Activated B cell treated with CpG ODN at 0.5 μM for 24 hours (primary cell): ENCODE measurements around the gene CA9. TPM values are rescaled to one million over a fixed set of nuclear protein-coding genes. Genes with fewer than 3 reads are reported as not detected.

Experiments used
- ATAC-seq: fragments of 200-7000 bp; cut with Tn5 transposase; one replicate; pipeline ENCODE4 v1.10.0; 2021; ENCODE audit warnings: low read depth, mild to moderate bottlenecking, moderate library complexity
- CTCF ChIA-PET: fragments of 350-600 bp; sonication (Branson Sonifier 250); formaldehyde crosslinking; loops from one replicate; lab custom pipeline; 2021; ENCODE audit warnings: antibody characterized with exemption; lab: Charles Lee
- POLR2A ChIA-PET: fragments of 350-600 bp; sonication (Branson Sonifier 250); formaldehyde crosslinking; loops from one replicate; lab custom pipeline; 2021; ENCODE audit warnings: antibody characterized with exemption; lab: Charles Lee
- DNase-seq: peaks from one replicate; pipeline ENCODE4 v3.0.0; 2022
- H3K27ac Mint-ChIP-seq: one replicate; pipeline ENCODE4 v1.8.0; 2020; ENCODE audit warnings: mixed read lengths
- H3K27me3 Mint-ChIP-seq: one replicate; pipeline ENCODE4 v1.8.0; 2021; ENCODE audit warnings: mixed read lengths
- H3K36me3 Mint-ChIP-seq: one replicate; pipeline ENCODE4 v1.8.0; 2021; ENCODE audit warnings: low read depth, mixed read lengths
- H3K4me1 Mint-ChIP-seq: one replicate; pipeline ENCODE4 v1.8.0; 2021; ENCODE audit warnings: mixed read lengths
- H3K4me3 Mint-ChIP-seq: one replicate; pipeline ENCODE4 v1.8.0; 2020; ENCODE audit warnings: mild to moderate bottlenecking, mixed read lengths
- H3K9me3 Mint-ChIP-seq: one replicate; pipeline ENCODE4 v1.8.0; 2020; ENCODE audit warnings: mixed read lengths
- intact Hi-C: fragments of 100-400 bp; cut with micrococcal nuclease; formaldehyde crosslinking; loops from one replicate; pipeline ENCODE4 v1.15.1; 2024
- total RNA-seq: library from RNA; stranded (reverse); gene quantifications from 2 replicates; pipeline ENCODE4 v1.2.3, GENCODE V29; 2022
- TF ChIP-seq, protein P1 (sequence below): fragments of 200-600 bp; IDR thresholded peaks from one replicate; pipeline ENCODE4 v1.8.0; 2022; ENCODE audit warnings: antibody characterized with exemption, mild to moderate bottlenecking

The CA9 gene
- total RNA-seq, 1 donor from 2014 or later, result not detected

GRCh38 chr9:35727676-35728040, 53.9 kb downstream of the CA9 start:
- ChIA-PET POLR2A (interaction anchor here (0.5 to 2.8 kb wide), 12 partner anchors 8 to 761 kb away, joined by 3 to 22 read pairs (median 6); partner anchors contain the start of genes CCDC107, RMRP and TPM2), CTCF (interaction anchor here (0.7 to 7.6 kb wide), 12 partner anchors 8 to 124 kb away, joined by 3 to 52 read pairs (median 5); partner anchors contain the start of genes CCDC107, GBA2, RGP1 and RMRP)
- peaks cover 47% of the 10 kb centered on the region for H3K36me3 Mint-ChIP-seq
- H3K9me3 Mint-ChIP-seq, result no peaks in the 10 kb centered on the region
- TF ChIP-seq, protein P1, sequence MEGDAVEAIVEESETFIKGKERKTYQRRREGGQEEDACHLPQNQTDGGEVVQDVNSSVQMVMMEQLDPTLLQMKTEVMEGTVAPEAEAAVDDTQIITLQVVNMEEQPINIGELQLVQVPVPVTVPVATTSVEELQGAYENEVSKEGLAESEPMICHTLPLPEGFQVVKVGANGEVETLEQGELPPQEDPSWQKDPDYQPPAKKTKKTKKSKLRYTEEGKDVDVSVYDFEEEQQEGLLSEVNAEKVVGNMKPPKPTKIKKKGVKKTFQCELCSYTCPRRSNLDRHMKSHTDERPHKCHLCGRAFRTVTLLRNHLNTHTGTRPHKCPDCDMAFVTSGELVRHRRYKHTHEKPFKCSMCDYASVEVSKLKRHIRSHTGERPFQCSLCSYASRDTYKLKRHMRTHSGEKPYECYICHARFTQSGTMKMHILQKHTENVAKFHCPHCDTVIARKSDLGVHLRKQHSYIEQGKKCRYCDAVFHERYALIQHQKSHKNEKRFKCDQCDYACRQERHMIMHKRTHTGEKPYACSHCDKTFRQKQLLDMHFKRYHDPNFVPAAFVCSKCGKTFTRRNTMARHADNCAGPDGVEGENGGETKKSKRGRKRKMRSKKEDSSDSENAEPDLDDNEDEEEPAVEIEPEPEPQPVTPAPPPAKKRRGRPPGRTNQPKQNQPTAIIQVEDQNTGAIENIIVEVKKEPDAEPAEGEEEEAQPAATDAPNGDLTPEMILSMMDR, result no peak
- H3K4me1 Mint-ChIP-seq, result no peaks in the 10 kb centered on the region
- DNase-seq (no peak), ATAC-seq (no peak)
- H3K4me3 Mint-ChIP-seq, result no peak overlapping the region
- intact Hi-C loops, result loop anchor here (1.0 kb wide), 1 partner anchor 8 kb away; no protein-coding TSS in a partner anchor
- H3K27me3 Mint-ChIP-seq, result no peaks in the 10 kb centered on the region
- H3K27ac Mint-ChIP-seq, result no peak overlapping the region

DNA sequence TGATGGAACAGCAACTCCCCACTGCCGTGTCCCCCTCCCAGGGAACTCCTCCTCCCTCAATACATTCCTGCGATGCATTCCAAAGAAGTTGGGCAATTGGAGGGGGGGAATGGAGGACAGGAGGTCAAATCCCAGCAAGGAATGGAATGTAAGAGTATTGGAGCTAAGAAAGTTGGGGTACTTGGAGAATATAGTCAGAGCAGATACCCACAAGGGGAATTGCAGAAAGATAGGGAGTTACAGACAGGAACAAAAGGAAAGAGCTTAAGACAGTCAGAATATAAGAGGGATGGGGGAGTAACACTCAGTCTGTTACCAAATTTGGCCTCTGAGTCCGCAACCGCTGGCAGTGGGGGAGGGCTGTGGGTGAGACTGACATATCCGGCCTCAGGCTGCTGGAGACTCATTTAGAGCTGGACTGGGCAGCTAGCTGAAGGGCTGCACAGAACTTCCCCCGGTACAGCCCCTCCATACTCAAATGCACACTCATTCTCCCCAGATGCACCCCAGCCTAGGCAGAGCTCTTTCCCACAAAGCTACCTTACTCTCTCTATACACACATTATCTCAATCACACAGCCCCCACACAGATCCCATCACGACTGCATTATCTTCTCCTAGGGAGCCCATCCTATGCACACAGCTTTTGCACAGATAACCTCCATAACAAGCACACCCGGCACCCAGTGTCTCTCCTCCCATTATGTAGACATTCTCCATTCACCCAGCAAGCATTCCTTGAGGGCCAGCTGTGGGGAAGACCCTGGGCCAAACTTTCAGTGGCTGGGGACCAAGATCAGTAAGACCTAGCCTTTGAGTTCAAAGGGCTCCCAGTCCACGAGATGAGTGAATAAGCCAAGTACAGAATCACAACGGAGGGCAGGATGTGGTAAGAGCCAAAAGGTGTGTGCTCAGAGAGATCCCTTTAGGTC, 54.6 kb downstream of the CA9 start:
- ATAC-seq (no peak), DNase-seq (no peak)
- Mint-ChIP-seq H3K4me3 (no peak overlapping the region), H3K9me3 (no peaks in the 10 kb centered on the region), H3K27ac (no peak overlapping the region), H3K4me1 (peaks cover 6% of the 10 kb centered on the region), H3K27me3 (no peaks in the 10 kb centered on the region), H3K36me3 (peaks cover 40% of the 10 kb centered on the region)
- intact Hi-C loops, result loop anchor here (1.0 kb wide), 1 partner anchor 9 kb away; no protein-coding TSS in a partner anchor
- TF ChIP-seq, protein P1, result no peak
- CTCF ChIA-PET, result interaction anchor here (0.7 to 7.6 kb wide), 13 partner anchors 8 to 125 kb away, joined by 3 to 52 read pairs (median 4); partner anchors contain the start of genes CCDC107, GBA2, RGP1 and RMRP
- POLR2A ChIA-PET, result interaction anchor here (0.5 to 2.8 kb wide), 14 partner anchors 9 to 760 kb away, joined by 3 to 22 read pairs (median 6); partner anchors contain the start of genes CCDC107, RMRP and TPM2

DNA sequence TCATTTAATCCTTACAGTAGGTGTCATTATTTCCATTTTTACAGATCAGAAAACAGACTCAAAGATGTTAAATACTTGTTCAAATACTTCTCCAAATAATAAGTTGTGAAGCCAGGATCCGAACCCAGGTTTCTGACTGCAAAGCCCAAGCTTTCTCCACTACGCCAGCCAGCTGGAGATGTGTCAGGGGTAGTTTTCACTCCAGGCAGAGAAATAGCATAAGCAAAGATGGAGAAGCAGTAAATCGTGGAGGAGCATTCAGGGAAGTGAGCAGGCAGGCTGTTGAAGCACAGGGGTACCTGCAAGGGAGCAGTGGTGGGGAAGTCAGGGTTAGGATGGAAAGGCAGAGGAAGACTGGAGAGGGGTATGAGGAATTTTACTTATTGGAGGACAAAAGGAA, 55.4 kb downstream of the CA9 start:
- H3K9me3 Mint-ChIP-seq, result no peaks in the 10 kb centered on the region
- H3K27ac Mint-ChIP-seq, result no peak overlapping the region
- H3K4me3 Mint-ChIP-seq, result no peak overlapping the region
- peaks cover 7% of the 10 kb centered on the region for H3K4me1 Mint-ChIP-seq
- H3K27me3 Mint-ChIP-seq, result no peaks in the 10 kb centered on the region
- intact Hi-C loops, result no loop called here
- DNase-seq (no peak), ATAC-seq (no peak)
- ChIA-PET CTCF (interaction anchor here (0.8 to 7.6 kb wide), 7 partner anchors 10 to 125 kb away, joined by 3 to 52 read pairs (median 6); partner anchors contain the start of genes CCDC107 and RMRP), POLR2A (interaction anchor here (0.7 to 2.8 kb wide), 6 partner anchors 10 to 125 kb away, joined by 3 to 22 read pairs (median 5); no protein-coding TSS in a partner anchor)
- TF ChIP-seq, protein P1, result no peak
- peaks cover 32% of the 10 kb centered on the region for H3K36me3 Mint-ChIP-seq

DNA sequence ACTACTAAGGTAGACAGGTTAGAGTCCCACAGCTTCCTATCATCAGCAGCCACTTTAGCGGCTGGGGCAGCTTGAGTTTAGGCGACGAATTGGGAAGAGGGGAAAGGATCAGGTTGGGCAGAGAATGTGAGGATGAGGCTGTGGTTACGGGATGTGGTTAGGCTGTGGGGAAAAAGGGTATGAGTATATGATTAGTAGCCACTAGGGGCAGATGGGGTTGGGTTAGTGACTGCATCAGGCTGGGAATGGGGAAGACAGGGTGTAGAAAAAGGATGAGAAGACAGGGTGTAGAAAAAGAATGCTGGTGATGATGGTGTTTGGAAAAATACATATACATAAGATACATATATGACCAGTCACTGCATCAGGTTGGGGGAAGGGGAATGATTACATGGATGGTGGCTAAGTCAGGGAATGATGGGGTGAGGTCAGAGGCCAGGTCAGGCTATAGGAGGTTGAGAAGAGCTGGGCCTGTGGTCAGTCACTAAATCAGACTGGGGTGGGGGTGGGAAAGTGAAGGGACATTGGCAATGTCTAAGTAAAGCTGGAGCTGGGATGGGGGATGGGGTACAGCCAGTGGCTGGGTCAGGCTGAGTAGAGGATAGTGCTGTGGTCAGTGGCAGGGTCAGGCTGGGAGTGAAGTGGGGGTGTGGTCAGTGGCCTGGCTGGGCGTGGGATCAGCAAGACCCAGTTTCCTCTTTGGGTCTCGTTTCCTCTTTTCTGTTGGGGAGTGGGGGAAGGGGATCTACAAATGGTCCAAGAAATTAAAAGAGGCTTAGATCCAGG, 56.2 kb downstream of the CA9 start:
- H3K27ac Mint-ChIP-seq, result no peak overlapping the region
- H3K27me3 Mint-ChIP-seq, result no peaks in the 10 kb centered on the region
- ATAC-seq (no peak), DNase-seq (no peak)
- H3K36me3 Mint-ChIP-seq, result peaks cover 26% of the 10 kb centered on the region
- no peaks in the 10 kb centered on the region for H3K9me3 Mint-ChIP-seq
- intact Hi-C loops, result loop anchor here (5.0 to 10.0 kb wide), 2 partner anchors 743 to 1065 kb away; partner anchors contain the start of genes CCL27 and DNAJB5
- no peak overlapping the region for H3K4me3 Mint-ChIP-seq
- TF ChIP-seq, protein P1, result no peak
- CTCF ChIA-PET, result interaction anchor here (0.7 to 7.6 kb wide), 8 partner anchors 10 to 126 kb away, joined by 3 to 52 read pairs (median 10); partner anchors contain the start of genes CCDC107 and RMRP
- POLR2A ChIA-PET, result interaction anchor here (0.9 to 4.1 kb wide), 8 partner anchors 11 to 112 kb away, joined by 3 to 67 read pairs (median 38); partner anchors contain the start of genes CCDC107, CD72, GBA2 and RGP1
- H3K4me1 Mint-ChIP-seq, result peaks cover 7% of the 10 kb centered on the region
